OCI-LY7 (cell line): ENCODE results near the gene SELENOT. TPM values are rescaled to one million over a fixed set of nuclear protein-coding genes. Genes with fewer than 3 reads are reported as not detected.
A peak's percentile ranks its signal among the peaks of the same experiment; 100 is the strongest.

Source experiments
- BruUV-seq: library from RNA; stranded (reverse); fragments of 400-500 nt; replicated peaks from 2 replicates; lab custom pipeline; 2021; lab: Mats Ljungman, UMichigan
- CTCF ChIA-PET: fragments of 300-600 bp; sonication (Branson Sonifier 250); formaldehyde crosslinking; loops from one replicate; lab custom pipeline; 2022; ENCODE audit warnings: antibody characterized with exemption; ENCODE audit not compliant: unreplicated experiment; lab: Charles Lee
- POLR2A ChIA-PET: fragments of 300-600 bp; sonication (Branson Sonifier 250); formaldehyde crosslinking; loops from one replicate; lab custom pipeline; 2022; ENCODE audit warnings: antibody characterized with exemption; lab: Charles Lee
- DNase-seq: peaks from one replicate; pipeline ENCODE4 v3.0.0-alpha.2; 2015; ENCODE audit warnings: low spot score
- H2AFZ ChIP-seq: fragments of 200-600 bp; sonication (generic), shearing (Covaris generic); 2 replicates; pipeline ENCODE4 v1.6.1; 2014; ENCODE audit warnings: mild to moderate bottlenecking, antibody characterized with exemption, low read length, moderate library complexity
- H3K27ac ChIP-seq: fragments of 200-600 bp; sonication (generic); 2 replicates; pipeline ENCODE4 v1.5.1; 2014; ENCODE audit warnings: mixed run types, low read depth, mild to moderate bottlenecking, moderate library complexity, low read length, inconsistent platforms; ENCODE audit not compliant: poor library complexity, severe bottlenecking
- H3K36me3 ChIP-seq: fragments of 200-600 bp; sonication (generic); 2 replicates; pipeline ENCODE4 v1.6.1; 2014; ENCODE audit warnings: mild to moderate bottlenecking, antibody characterized with exemption, low read length, moderate library complexity, mixed read lengths; ENCODE audit not compliant: insufficient read depth
- H3K4me1 ChIP-seq: fragments of 200-600 bp; sonication (generic); 2 replicates; pipeline ENCODE4 v1.5.1; 2014; ENCODE audit warnings: mild to moderate bottlenecking, low read length; ENCODE audit not compliant: insufficient read depth, poor library complexity, severe bottlenecking
- H3K4me2 ChIP-seq: fragments of 200-600 bp; sonication (generic); 2 replicates; pipeline ENCODE4 v1.6.1; 2014; ENCODE audit warnings: mild to moderate bottlenecking, low read length
- H3K4me3 ChIP-seq: fragments of 200-600 bp; sonication (generic); 2 replicates; pipeline ENCODE4 v1.5.1; 2014; ENCODE audit warnings: mild to moderate bottlenecking, low read depth, low read length; ENCODE audit not compliant: poor library complexity, severe bottlenecking
- H3K79me2 ChIP-seq: fragments of 200-600 bp; sonication (generic); 2 replicates; pipeline ENCODE4 v1.6.1; 2016; ENCODE audit warnings: low read depth, mild to moderate bottlenecking, low read length, moderate library complexity, mixed read lengths; ENCODE audit not compliant: insufficient read depth
- H3K9me2 ChIP-seq: fragments of 200-600 bp; sonication (generic); 2 replicates; pipeline ENCODE4 v1.6.1; 2016; ENCODE audit warnings: mild to moderate bottlenecking, low read length, mixed read lengths; ENCODE audit not compliant: insufficient read depth
- H3K9me3 ChIP-seq: fragments of 200-600 bp; sonication (generic); 2 replicates; pipeline ENCODE4 v1.6.1; 2014; ENCODE audit warnings: mild to moderate bottlenecking, mixed run types, low read length, mixed read lengths
- H4K20me1 ChIP-seq: fragments of 200-600 bp; sonication (generic); 2 replicates; pipeline ENCODE4 v1.6.1; 2014; ENCODE audit warnings: mild to moderate bottlenecking, antibody characterized with exemption, low read length, moderate library complexity, mixed read lengths; ENCODE audit not compliant: insufficient read depth
- EZH2phosphoT487 ChIP-seq: fragments of 200-600 bp; sonication (generic); IDR thresholded peaks from 2 replicates; pipeline ENCODE4 v1.6.1; 2018; ENCODE audit warnings: low read depth, borderline replicate concordance, mild to moderate bottlenecking, mixed run types, antibody characterized with exemption, low read length, moderate library complexity, mixed read lengths
- intact Hi-C: fragments of 100-400 bp; cut with micrococcal nuclease; formaldehyde crosslinking; loops from one replicate; pipeline ENCODE4 v1.10.0; 2022; ENCODE audit not compliant: unreplicated experiment
- total RNA-seq, 2 experiments: library from RNA; depleted of rRNA in 1 of 2; stranded (reverse); fragments of >200 nt in 1 of 2; shearing (Covaris generic) in 1 of 2; gene quantifications; 2 replicates each; pipeline ENCODE4 v1.2.3, GENCODE V29; 2014 to 2022
- TF ChIP-seq, protein P1 (sequence below): fragments of 200-600 bp; sonication (generic); conservative IDR thresholded peaks from 2 replicates; pipeline ENCODE4 v1.5.1; 2014; ENCODE audit warnings: mild to moderate bottlenecking, antibody characterized with exemption, low read length, moderate library complexity, mixed read lengths

Gene SELENOT
- total RNA-seq, 2 experiments from 2014 or later: 60.7 to 71.8 TPM

DNA sequence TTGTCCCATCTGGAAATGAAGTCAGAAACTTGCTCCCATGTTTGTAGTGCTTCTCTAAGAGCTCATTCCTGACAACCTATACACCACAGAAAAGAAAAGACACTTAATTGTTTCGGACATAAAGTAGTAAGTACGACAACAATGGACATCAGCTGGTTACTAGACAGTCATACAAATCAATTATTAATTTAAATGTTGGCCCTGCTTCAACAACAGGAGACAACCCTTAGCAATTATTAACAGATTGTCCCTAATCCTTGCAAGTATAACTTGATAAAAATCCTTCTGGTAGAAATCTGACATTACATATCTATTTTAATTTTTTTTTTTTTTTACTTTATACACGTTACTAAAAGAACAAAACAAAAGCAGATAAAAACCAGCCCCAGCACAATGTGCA, 70.8 kb downstream of the SELENOT start:
- POLR2A ChIA-PET: no interaction called here
- H3K9me2 ChIP-seq: no peaks in the 10 kb centered on the region
- intact Hi-C loops: no loop called here
- TF ChIP-seq EZH2phosphoT487: no peak
- TF ChIP-seq, protein P1, sequence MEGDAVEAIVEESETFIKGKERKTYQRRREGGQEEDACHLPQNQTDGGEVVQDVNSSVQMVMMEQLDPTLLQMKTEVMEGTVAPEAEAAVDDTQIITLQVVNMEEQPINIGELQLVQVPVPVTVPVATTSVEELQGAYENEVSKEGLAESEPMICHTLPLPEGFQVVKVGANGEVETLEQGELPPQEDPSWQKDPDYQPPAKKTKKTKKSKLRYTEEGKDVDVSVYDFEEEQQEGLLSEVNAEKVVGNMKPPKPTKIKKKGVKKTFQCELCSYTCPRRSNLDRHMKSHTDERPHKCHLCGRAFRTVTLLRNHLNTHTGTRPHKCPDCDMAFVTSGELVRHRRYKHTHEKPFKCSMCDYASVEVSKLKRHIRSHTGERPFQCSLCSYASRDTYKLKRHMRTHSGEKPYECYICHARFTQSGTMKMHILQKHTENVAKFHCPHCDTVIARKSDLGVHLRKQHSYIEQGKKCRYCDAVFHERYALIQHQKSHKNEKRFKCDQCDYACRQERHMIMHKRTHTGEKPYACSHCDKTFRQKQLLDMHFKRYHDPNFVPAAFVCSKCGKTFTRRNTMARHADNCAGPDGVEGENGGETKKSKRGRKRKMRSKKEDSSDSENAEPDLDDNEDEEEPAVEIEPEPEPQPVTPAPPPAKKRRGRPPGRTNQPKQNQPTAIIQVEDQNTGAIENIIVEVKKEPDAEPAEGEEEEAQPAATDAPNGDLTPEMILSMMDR: no peak
- no peak overlapping the region for H3K4me2 ChIP-seq
- H3K9me3 ChIP-seq: peaks cover 21% of the 10 kb centered on the region
- no peak overlapping the region for H3K4me3 ChIP-seq
- CTCF ChIA-PET: no interaction called here
- no peak overlapping the region for H2AFZ ChIP-seq
- BruUV-seq: no TSS peak
- no peaks in the 10 kb centered on the region for H3K4me1 ChIP-seq
- H3K79me2 ChIP-seq: no peaks in the 10 kb centered on the region
- H3K27ac ChIP-seq: no peak overlapping the region
- no peaks in the 10 kb centered on the region for H4K20me1 ChIP-seq
- no peaks in the 10 kb centered on the region for H3K36me3 ChIP-seq
- DNase-seq: no peak

DNA sequence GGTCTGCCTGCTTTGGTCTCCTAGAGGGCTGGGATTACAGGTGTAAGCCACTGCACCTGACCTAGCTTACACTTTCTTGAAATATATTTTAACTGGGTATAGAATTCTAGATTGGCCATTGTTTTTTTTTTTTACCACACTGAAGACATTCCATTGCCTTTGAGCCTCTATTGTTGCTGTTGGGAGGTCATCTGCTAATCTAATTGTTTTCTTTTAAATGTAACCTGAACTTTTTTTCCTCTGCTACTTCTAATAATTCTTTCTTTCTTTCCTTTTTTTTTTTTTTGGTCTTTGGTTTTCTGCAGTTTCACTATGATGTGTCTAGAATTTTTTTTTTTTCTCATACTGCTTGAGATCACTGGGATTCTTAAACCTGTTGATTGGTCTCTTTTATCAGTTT, 72.5 kb downstream of the SELENOT start:
- intact Hi-C loops: no loop called here
- no peak overlapping the region for H3K27ac ChIP-seq
- no peaks in the 10 kb centered on the region for H3K9me2 ChIP-seq
- TF ChIP-seq, protein P1: no peak
- TF ChIP-seq EZH2phosphoT487: no peak
- H3K36me3 ChIP-seq: no peaks in the 10 kb centered on the region
- H3K79me2 ChIP-seq: no peaks in the 10 kb centered on the region
- DNase-seq: peak; percentile 21
- H2AFZ ChIP-seq: no peak overlapping the region
- H3K4me3 ChIP-seq: no peak overlapping the region
- peaks cover 35% of the 10 kb centered on the region for H3K9me3 ChIP-seq
- H4K20me1 ChIP-seq: no peaks in the 10 kb centered on the region
- no TSS peak for BruUV-seq
- POLR2A ChIA-PET: interaction anchor here (0.8 kb wide), 1 partner anchor 102 kb away, joined by 4 read pairs; no protein-coding TSS in a partner anchor
- no peak overlapping the region for H3K4me2 ChIP-seq
- CTCF ChIA-PET: no interaction called here
- peaks cover 9% of the 10 kb centered on the region for H3K4me1 ChIP-seq

Other genes starting within 250 kb of the SELENOT start
- 5.9 and 6.2 TPM in 2 replicates for gene TSC22D2, start 195.0 kb upstream of the SELENOT start, total RNA-seq (2014; rRNA removed; shearing (Covaris generic))
- gene TSC22D2, start 195.0 kb upstream of the SELENOT start, total RNA-seq (2022): 24.2 and 24.9 TPM in 2 replicates
- 182 and 183 TPM in 2 replicates for gene SERP1, start 56.8 kb upstream of the SELENOT start, total RNA-seq (2014; rRNA removed; shearing (Covaris generic))
- 97.4 and 101 TPM in 2 replicates for gene SERP1, start 56.8 kb upstream of the SELENOT start, total RNA-seq (2022)
- 85.6 and 86.0 TPM in 2 replicates for gene EIF2A, start 56.5 kb upstream of the SELENOT start, total RNA-seq (2014; rRNA removed; shearing (Covaris generic))
- gene EIF2A, start 56.5 kb upstream of the SELENOT start, total RNA-seq (2022): 105 and 130 TPM in 2 replicates
- gene ERICH6, start 100.6 kb downstream of the SELENOT start, total RNA-seq (2014; rRNA removed; shearing (Covaris generic)): 0.41 TPM in 1 of 2 replicates, not detected in the other
- 0.38 TPM in 1 of 2 replicates, not detected in the other for gene ERICH6, start 100.6 kb downstream of the SELENOT start, total RNA-seq (2022)
- gene SIAH2, start 159.8 kb downstream of the SELENOT start, total RNA-seq (2014; rRNA removed; shearing (Covaris generic)): 22.2 and 22.7 TPM in 2 replicates
- 23.5 and 29.1 TPM in 2 replicates for gene SIAH2, start 159.8 kb downstream of the SELENOT start, total RNA-seq (2022)